HepG2 (cell line): ENCODE measurements around the gene ZBTB26. TPM values are rescaled to one million over a fixed set of nuclear protein-coding genes. Genes with fewer than 3 reads are reported as not detected.

ENCODE experiments used
- AHR ChIP-seq: IDR thresholded peaks from 2 replicates; pipeline ENCODE4 v1.6.1; 2018; ENCODE audit warnings: missing genetic modification reagents, missing compliant biosample characterization
- ATF7 ChIP-seq, 2 experiments: fragments of 450-650 bp in 1 of 2; sonication (generic) in 1 of 2; formaldehyde crosslinking in 1 of 2; IDR thresholded peaks; 2 replicates each; pipeline versions ENCODE4 v1.4.0 to v1.6.1; 2016 to 2020; ENCODE audit warnings: antibody characterized with exemption in 1 of 2, mild to moderate bottlenecking in 1 of 2, missing genetic modification reagents in 1 of 2
- HDAC1 ChIP-seq: sonication (generic); formaldehyde crosslinking; IDR thresholded peaks from 2 replicates; pipeline ENCODE4 v1.5.1; 2020; ENCODE audit warnings: mild to moderate bottlenecking, missing genetic modification reagents
- HES4 ChIP-seq: sonication (generic); formaldehyde crosslinking; IDR thresholded peaks from 2 replicates; pipeline ENCODE4 v1.9.0; 2021; ENCODE audit warnings: mild to moderate bottlenecking, missing genetic modification reagents, borderline replicate concordance
- HNF4G ChIP-seq, 2 experiments: sonication (generic) in 1 of 2; formaldehyde crosslinking in 1 of 2; IDR thresholded peaks; 2 replicates each; pipeline versions ENCODE4 v1.4.0 to v1.6.1; 2011 to 2020; ENCODE audit warnings: borderline replicate concordance in 2 of 2, low read depth in 2 of 2, mild to moderate bottlenecking in 2 of 2, low read length in 1 of 2, missing genetic modification reagents in 1 of 2, moderate library complexity in 1 of 2
- KLF15 ChIP-seq: sonication (generic); formaldehyde crosslinking; IDR thresholded peaks from 2 replicates; pipeline ENCODE4 v1.8.1; 2023; ENCODE audit warnings: borderline replicate concordance, mild to moderate bottlenecking, inconsistent platforms, missing genetic modification reagents, mixed read lengths
- KLF6 ChIP-seq: IDR thresholded peaks from 2 replicates; pipeline ENCODE4 v1.8.0; 2016; ENCODE audit warnings: missing biosample characterization, missing genetic modification reagents
- MIXL1 ChIP-seq: IDR thresholded peaks from 2 replicates; pipeline ENCODE4 v1.6.1; 2016
- STAT5B ChIP-seq: sonication (generic); formaldehyde crosslinking; IDR thresholded peaks from 2 replicates; pipeline ENCODE4 v1.4.0; 2020; ENCODE audit warnings: missing genetic modification reagents
- YY1 ChIP-seq: IDR thresholded peaks from 2 replicates; pipeline ENCODE4 v1.6.1; 2011; ENCODE audit warnings: low read length, low read depth, moderate library complexity, mild to moderate bottlenecking; ENCODE audit not compliant: insufficient read depth, insufficient replicate concordance
- ZBTB38 ChIP-seq: sonication (generic); formaldehyde crosslinking; IDR thresholded peaks from 2 replicates; pipeline ENCODE4 v1.5.1; 2020; ENCODE audit warnings: mild to moderate bottlenecking, missing genetic modification reagents
- ZFP62 ChIP-seq: sonication (generic); formaldehyde crosslinking; IDR thresholded peaks from 2 replicates; pipeline ENCODE4 v1.4.0; 2020; ENCODE audit warnings: missing genetic modification reagents
- ZNF180 ChIP-seq: sonication (generic); formaldehyde crosslinking; IDR thresholded peaks from 2 replicates; pipeline ENCODE4 v1.4.0; 2020; ENCODE audit warnings: low read depth, missing genetic modification reagents, borderline replicate concordance
- ZNF251 ChIP-seq: sonication (generic); formaldehyde crosslinking; IDR thresholded peaks from 2 replicates; pipeline ENCODE4 v1.9.0; 2021; ENCODE audit warnings: mild to moderate bottlenecking, missing genetic modification reagents
- ZNF484 ChIP-seq: sonication (generic); formaldehyde crosslinking; IDR thresholded peaks from 2 replicates; pipeline ENCODE4 v1.5.1; 2020; ENCODE audit warnings: mild to moderate bottlenecking, low read depth, missing genetic modification reagents, borderline replicate concordance
- ZNF569 ChIP-seq: sonication (generic); formaldehyde crosslinking; IDR thresholded peaks from 2 replicates; pipeline ENCODE4 v1.5.0; 2020; ENCODE audit warnings: mild to moderate bottlenecking, missing genetic modification reagents, moderate library complexity, borderline replicate concordance
- ZNF768 ChIP-seq: sonication (generic); formaldehyde crosslinking; IDR thresholded peaks from 2 replicates; pipeline ENCODE4 v1.4.0; 2020; ENCODE audit warnings: missing genetic modification reagents
- polyA plus RNA-seq, 8 experiments: library from polyadenylated mRNA; depleted of rRNA in 3 of 8; stranded (reverse) in 7 of 8; unstranded in 1 of 8; fragments of >200 nt; fragmentation: Illumina TruSeq in 4 of 8; extraction: Trizol in 4 of 8; gene quantifications; 2 replicates each; pipeline versions ENCODE4 v1.2.1 to v1.2.3, GENCODE V29; 2011 to 2016; ENCODE audit warnings: low read depth in 4 of 8, missing spikeins in 1 of 8, mixed read lengths in 1 of 8; ENCODE audit not compliant: insufficient read depth in 1 of 8
- total RNA-seq, 5 experiments: library from RNA; depleted of rRNA; stranded (reverse); fragments of >200 nt; fragmentation: Illumina TruSeq; extraction: Trizol; gene quantifications; 2 replicates each; pipeline ENCODE4 v1.2.3, GENCODE V29; 2016; ENCODE audit warnings: low read depth in 1 of 5
- TF ChIP-seq, protein P1 (sequence below): sonication (generic); formaldehyde crosslinking; IDR thresholded peaks from 2 replicates; pipeline ENCODE4 v1.4.0; 2020; ENCODE audit warnings: mild to moderate bottlenecking, missing genetic modification reagents
- TF ChIP-seq, protein P2 (sequence below): IDR thresholded peaks from 2 replicates; pipeline ENCODE4 v1.6.1; 2016; ENCODE audit warnings: low read depth
- TF ChIP-seq, protein P3 (sequence below): IDR thresholded peaks from 2 replicates; pipeline ENCODE4 v1.6.1; 2018; ENCODE audit warnings: missing genetic modification reagents, mild to moderate bottlenecking, missing compliant biosample characterization
- TF ChIP-seq, protein P4 (sequence below): sonication (generic); formaldehyde crosslinking; IDR thresholded peaks from 2 replicates; pipeline ENCODE4 v1.4.0; 2020; ENCODE audit warnings: mild to moderate bottlenecking, missing genetic modification reagents

ZBTB26 gene
- total and polyA plus RNA-seq, 2 of the 13 experiments (the other 11 are each of a cell fraction or from before 2014, with no cell fraction given), result 4.5 to 8.6 TPM

DNA sequence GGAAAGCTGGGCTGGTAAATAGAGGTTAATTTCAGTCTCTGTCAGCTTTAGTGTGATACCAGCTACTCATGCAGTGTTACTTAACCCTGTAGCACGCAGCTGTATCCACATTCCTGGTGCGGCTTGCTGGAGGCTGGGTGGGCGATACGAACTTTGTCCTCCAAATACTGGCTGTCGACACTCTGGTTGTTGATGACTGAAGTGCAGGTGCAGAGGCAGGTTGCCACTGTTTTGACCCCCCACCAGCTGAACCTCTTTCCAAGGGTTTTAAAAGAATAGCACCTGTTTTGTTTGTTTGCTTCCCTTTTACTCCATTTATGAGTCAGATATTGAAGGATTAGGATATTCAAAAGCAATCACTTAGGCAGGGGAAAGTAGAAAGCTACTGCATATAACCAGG is 5.2 kb upstream of the ZBTB26 start (continued):
- TF ChIP-seq, protein P1, sequence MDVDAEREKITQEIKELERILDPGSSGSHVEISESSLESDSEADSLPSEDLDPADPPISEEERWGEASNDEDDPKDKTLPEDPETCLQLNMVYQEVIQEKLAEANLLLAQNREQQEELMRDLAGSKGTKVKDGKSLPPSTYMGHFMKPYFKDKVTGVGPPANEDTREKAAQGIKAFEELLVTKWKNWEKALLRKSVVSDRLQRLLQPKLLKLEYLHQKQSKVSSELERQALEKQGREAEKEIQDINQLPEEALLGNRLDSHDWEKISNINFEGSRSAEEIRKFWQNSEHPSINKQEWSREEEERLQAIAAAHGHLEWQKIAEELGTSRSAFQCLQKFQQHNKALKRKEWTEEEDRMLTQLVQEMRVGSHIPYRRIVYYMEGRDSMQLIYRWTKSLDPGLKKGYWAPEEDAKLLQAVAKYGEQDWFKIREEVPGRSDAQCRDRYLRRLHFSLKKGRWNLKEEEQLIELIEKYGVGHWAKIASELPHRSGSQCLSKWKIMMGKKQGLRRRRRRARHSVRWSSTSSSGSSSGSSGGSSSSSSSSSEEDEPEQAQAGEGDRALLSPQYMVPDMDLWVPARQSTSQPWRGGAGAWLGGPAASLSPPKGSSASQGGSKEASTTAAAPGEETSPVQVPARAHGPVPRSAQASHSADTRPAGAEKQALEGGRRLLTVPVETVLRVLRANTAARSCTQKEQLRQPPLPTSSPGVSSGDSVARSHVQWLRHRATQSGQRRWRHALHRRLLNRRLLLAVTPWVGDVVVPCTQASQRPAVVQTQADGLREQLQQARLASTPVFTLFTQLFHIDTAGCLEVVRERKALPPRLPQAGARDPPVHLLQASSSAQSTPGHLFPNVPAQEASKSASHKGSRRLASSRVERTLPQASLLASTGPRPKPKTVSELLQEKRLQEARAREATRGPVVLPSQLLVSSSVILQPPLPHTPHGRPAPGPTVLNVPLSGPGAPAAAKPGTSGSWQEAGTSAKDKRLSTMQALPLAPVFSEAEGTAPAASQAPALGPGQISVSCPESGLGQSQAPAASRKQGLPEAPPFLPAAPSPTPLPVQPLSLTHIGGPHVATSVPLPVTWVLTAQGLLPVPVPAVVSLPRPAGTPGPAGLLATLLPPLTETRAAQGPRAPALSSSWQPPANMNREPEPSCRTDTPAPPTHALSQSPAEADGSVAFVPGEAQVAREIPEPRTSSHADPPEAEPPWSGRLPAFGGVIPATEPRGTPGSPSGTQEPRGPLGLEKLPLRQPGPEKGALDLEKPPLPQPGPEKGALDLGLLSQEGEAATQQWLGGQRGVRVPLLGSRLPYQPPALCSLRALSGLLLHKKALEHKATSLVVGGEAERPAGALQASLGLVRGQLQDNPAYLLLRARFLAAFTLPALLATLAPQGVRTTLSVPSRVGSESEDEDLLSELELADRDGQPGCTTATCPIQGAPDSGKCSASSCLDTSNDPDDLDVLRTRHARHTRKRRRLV (CRISPR knock-in tag), result no peak
- no peak for TF ChIP-seq ATF7 (IDR thresholded peaks at IDR 0.05)
- TF ChIP-seq ATF7 (CRISPR knock-in tag; IDR thresholded peaks at IDR 0.05), result no peak
- TF ChIP-seq AHR (CRISPR knock-in tag), result no peak
- no peak for TF ChIP-seq KLF15 (CRISPR knock-in tag)
- TF ChIP-seq ZNF569 (CRISPR knock-in tag), result 0 out of 2 replicates have a peak, but pooled peaks have one; percentile 44
- TF ChIP-seq, protein P2, sequence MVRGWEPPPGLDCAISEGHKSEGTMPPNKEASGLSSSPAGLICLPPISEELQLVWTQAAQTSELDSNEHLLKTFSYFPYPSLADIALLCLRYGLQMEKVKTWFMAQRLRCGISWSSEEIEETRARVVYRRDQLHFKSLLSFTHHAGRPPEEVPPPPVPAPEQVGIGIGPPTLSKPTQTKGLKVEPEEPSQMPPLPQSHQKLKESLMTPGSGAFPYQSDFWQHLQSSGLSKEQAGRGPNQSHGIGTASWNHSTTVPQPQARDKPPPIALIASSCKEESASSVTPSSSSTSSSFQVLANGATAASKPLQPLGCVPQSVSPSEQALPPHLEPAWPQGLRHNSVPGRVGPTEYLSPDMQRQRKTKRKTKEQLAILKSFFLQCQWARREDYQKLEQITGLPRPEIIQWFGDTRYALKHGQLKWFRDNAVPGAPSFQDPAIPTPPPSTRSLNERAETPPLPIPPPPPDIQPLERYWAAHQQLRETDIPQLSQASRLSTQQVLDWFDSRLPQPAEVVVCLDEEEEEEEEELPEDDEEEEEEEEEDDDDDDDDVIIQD, result peak; percentile 65
- TF ChIP-seq, protein P3, sequence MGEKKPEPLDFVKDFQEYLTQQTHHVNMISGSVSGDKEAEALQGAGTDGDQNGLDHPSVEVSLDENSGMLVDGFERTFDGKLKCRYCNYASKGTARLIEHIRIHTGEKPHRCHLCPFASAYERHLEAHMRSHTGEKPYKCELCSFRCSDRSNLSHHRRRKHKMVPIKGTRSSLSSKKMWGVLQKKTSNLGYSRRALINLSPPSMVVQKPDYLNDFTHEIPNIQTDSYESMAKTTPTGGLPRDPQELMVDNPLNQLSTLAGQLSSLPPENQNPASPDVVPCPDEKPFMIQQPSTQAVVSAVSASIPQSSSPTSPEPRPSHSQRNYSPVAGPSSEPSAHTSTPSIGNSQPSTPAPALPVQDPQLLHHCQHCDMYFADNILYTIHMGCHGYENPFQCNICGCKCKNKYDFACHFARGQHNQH (CRISPR knock-in tag), result peak; percentile 63; the same call in 1 of the 2 replicates
- TF ChIP-seq HDAC1 (CRISPR knock-in tag), result peak; percentile 58
- TF ChIP-seq ZNF251, result no peak
- TF ChIP-seq ZNF180 (CRISPR knock-in tag), result no peak
- no peak for TF ChIP-seq HES4 (CRISPR knock-in tag)
- 0 out of 2 replicates have a peak, but pooled peaks have one; percentile 37 for TF ChIP-seq ZBTB38 (CRISPR knock-in tag)
- TF ChIP-seq ZNF484 (CRISPR knock-in tag), result no peak
- peak; percentile 80 for TF ChIP-seq HNF4G (IDR thresholded peaks at IDR 0.05; ENCODE audit: borderline replicate concordance, low read depth, low read length)
- peak; percentile 34; the same call in 1 of the 2 replicates for TF ChIP-seq HNF4G (CRISPR knock-in tag; IDR thresholded peaks at IDR 0.05; ENCODE audit: borderline replicate concordance, low read depth)
- no peak for TF ChIP-seq KLF6 (CRISPR knock-in tag)
- TF ChIP-seq, protein P4, sequence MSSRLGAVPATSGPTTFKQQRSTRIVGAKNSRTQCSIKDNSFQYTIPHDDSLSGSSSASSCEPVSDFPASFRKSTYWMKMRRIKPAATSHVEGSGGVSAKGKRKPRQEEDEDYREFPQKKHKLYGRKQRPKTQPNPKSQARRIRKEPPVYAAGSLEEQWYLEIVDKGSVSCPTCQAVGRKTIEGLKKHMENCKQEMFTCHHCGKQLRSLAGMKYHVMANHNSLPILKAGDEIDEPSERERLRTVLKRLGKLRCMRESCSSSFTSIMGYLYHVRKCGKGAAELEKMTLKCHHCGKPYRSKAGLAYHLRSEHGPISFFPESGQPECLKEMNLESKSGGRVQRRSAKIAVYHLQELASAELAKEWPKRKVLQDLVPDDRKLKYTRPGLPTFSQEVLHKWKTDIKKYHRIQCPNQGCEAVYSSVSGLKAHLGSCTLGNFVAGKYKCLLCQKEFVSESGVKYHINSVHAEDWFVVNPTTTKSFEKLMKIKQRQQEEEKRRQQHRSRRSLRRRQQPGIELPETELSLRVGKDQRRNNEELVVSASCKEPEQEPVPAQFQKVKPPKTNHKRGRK (CRISPR knock-in tag), result no peak
- peak; percentile 48; the same call in 1 of the 2 replicates for TF ChIP-seq MIXL1 (CRISPR knock-in tag)
- no peak for TF ChIP-seq STAT5B (CRISPR knock-in tag)
- no peak for TF ChIP-seq ZFP62
- TF ChIP-seq ZNF768 (CRISPR knock-in tag), result no peak
- no peak for TF ChIP-seq YY1
